PC-9 (cell line): ENCODE data around the gene KRTAP10-9. TPM values are rescaled to one million over a fixed set of nuclear protein-coding genes. Genes with fewer than 3 reads are reported as not detected.
"Not testable (repeated sequence)": the region's sequence is repeated elsewhere in the genome, so short reads cannot be mapped to it uniquely, and the experiment has no call there.

ENCODE experiments used
- BruUV-seq: library from RNA; stranded (reverse); fragments of 400-500 nt; replicated peaks from 2 replicates; lab custom pipeline; 2021; lab: Mats Ljungman, UMichigan
- CTCF ChIA-PET: fragments of 300-600 bp; sonication (Branson Sonifier 250); formaldehyde crosslinking; loops from one replicate; lab custom pipeline; 2022; ENCODE audit warnings: antibody characterized with exemption; lab: Charles Lee
- POLR2A ChIA-PET: fragments of 300-600 bp; sonication (Branson Sonifier 250); formaldehyde crosslinking; loops from one replicate; lab custom pipeline; 2022; ENCODE audit warnings: antibody characterized with exemption; ENCODE audit not compliant: unreplicated experiment; lab: Charles Lee
- DNase-seq, 2 experiments: peaks; one replicate each; pipeline versions ENCODE4 v3.0.0 to v3.0.0-alpha.2; 2015 to 2022; ENCODE audit warnings: mixed read lengths in 1 of 2
- H2AFZ ChIP-seq: fragments of 200-600 bp; sonication (generic); 2 replicates; pipeline ENCODE4 v1.8.1; 2017; ENCODE audit warnings: antibody characterized with exemption
- H3F3A ChIP-seq: fragments of 200-600 bp; sonication (generic); 2 replicates; pipeline ENCODE4 v1.8.1; 2017; ENCODE audit warnings: antibody characterized with exemption, mild to moderate bottlenecking, low read depth; ENCODE audit not compliant: insufficient read depth
- H3K27ac ChIP-seq: fragments of 200-600 bp; sonication (generic); 2 replicates; pipeline ENCODE4 v1.6.1; 2016; ENCODE audit warnings: mixed run types
- H3K27me3 ChIP-seq: fragments of 200-600 bp; sonication (generic); 2 replicates; pipeline ENCODE4 v1.6.1; 2016; ENCODE audit warnings: low read depth, mixed run types; ENCODE audit not compliant: insufficient read depth
- H3K36me3 ChIP-seq: fragments of 200-600 bp; sonication (generic); 2 replicates; pipeline ENCODE4 v1.6.1; 2016; ENCODE audit warnings: low read depth, mixed run types
- H3K4me1 ChIP-seq: fragments of 200-600 bp; sonication (generic); replicated peaks from 2 replicates; pipeline ENCODE4 v1.6.1; 2016; ENCODE audit warnings: mixed run types; ENCODE audit not compliant: insufficient read depth
- H3K4me2 ChIP-seq: fragments of 200-600 bp; sonication (generic); 2 replicates; pipeline ENCODE4 v1.6.1; 2017; ENCODE audit warnings: mixed run types
- H3K4me3 ChIP-seq: fragments of 200-600 bp; sonication (generic); 2 replicates; pipeline ENCODE4 v1.6.1; 2016; ENCODE audit warnings: mixed run types
- H3K79me2 ChIP-seq: fragments of 200-600 bp; sonication (generic); 2 replicates; pipeline ENCODE4 v1.6.1; 2017; ENCODE audit warnings: low read depth, mixed run types
- H3K9me2 ChIP-seq: fragments of 200-600 bp; sonication (generic); 2 replicates; pipeline ENCODE4 v1.8.1; 2017; ENCODE audit warnings: mild to moderate bottlenecking; ENCODE audit not compliant: insufficient read depth
- H3K9me3 ChIP-seq: fragments of 200-600 bp; sonication (generic); 2 replicates; pipeline ENCODE4 v1.8.1; 2016; ENCODE audit warnings: low read depth; ENCODE audit not compliant: insufficient read depth
- H4K20me1 ChIP-seq: fragments of 200-600 bp; sonication (generic); 2 replicates; pipeline ENCODE4 v1.8.1; 2017; ENCODE audit not compliant: insufficient read depth
- EZH2 ChIP-seq: fragments of 200-600 bp; sonication (generic); IDR thresholded peaks from 2 replicates; pipeline ENCODE4 v1.8.0; 2017; ENCODE audit warnings: antibody characterized with exemption, low read depth
- intact Hi-C: fragments of 100-400 bp; cut with micrococcal nuclease; formaldehyde crosslinking; loops from one replicate; pipeline ENCODE4 v1.10.0; 2022; ENCODE audit not compliant: unreplicated experiment
- total RNA-seq: library from RNA; stranded (reverse); gene quantifications from 2 replicates; pipeline ENCODE4 v1.2.3, GENCODE V29; 2021
- TF ChIP-seq, protein P1 (sequence below): fragments of 200-600 bp; sonication (generic); conservative IDR thresholded peaks from 2 replicates; pipeline ENCODE4 v1.6.1; 2017; ENCODE audit warnings: mixed run types, antibody characterized with exemption, mild to moderate bottlenecking, moderate library complexity

KRTAP10-9 gene
- total RNA-seq, 1 experiment from 2014 or later, result not detected

DNA sequence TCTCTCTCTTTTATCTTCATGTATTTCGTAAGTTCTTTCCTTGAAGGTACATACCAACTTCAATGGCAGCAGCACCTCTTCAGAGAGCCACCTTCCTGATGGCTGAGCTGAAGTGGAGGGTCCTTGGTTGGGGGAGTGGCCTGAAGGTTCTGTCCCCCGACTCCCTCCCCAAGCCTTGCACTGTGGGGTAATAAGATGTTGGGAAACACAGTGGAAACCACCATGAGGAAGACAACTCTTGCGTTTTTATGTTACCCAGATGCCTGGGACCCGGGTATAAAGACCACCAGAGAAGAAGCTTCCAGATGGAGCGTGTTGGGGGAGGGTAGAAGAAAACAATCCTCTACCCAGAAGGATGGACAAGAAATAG is 31.6 kb downstream of the KRTAP10-9 start:
- H3K4me2 ChIP-seq, result no peak overlapping the region
- no peaks in the 10 kb centered on the region for H3K4me1 ChIP-seq
- H3K36me3 ChIP-seq, result no peaks in the 10 kb centered on the region
- H3K27ac ChIP-seq, result no peak overlapping the region
- BruUV-seq, result no TSS peak
- no peak overlapping the region for H2AFZ ChIP-seq
- no peak for TF ChIP-seq EZH2
- TF ChIP-seq, protein P1, sequence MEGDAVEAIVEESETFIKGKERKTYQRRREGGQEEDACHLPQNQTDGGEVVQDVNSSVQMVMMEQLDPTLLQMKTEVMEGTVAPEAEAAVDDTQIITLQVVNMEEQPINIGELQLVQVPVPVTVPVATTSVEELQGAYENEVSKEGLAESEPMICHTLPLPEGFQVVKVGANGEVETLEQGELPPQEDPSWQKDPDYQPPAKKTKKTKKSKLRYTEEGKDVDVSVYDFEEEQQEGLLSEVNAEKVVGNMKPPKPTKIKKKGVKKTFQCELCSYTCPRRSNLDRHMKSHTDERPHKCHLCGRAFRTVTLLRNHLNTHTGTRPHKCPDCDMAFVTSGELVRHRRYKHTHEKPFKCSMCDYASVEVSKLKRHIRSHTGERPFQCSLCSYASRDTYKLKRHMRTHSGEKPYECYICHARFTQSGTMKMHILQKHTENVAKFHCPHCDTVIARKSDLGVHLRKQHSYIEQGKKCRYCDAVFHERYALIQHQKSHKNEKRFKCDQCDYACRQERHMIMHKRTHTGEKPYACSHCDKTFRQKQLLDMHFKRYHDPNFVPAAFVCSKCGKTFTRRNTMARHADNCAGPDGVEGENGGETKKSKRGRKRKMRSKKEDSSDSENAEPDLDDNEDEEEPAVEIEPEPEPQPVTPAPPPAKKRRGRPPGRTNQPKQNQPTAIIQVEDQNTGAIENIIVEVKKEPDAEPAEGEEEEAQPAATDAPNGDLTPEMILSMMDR, result no peak
- no peak overlapping the region for H3K4me3 ChIP-seq
- no peaks in the 10 kb centered on the region for H3F3A ChIP-seq
- CTCF ChIA-PET, result no interaction called here
- H3K27me3 ChIP-seq, result peaks cover 63% of the 10 kb centered on the region
- no peaks in the 10 kb centered on the region for H3K79me2 ChIP-seq
- no peaks in the 10 kb centered on the region for H3K9me3 ChIP-seq
- intact Hi-C loops, result no loop called here
- POLR2A ChIA-PET, result no interaction called here
- no peaks in the 10 kb centered on the region for H3K9me2 ChIP-seq
- H4K20me1 ChIP-seq, result no peaks in the 10 kb centered on the region
- no peak for DNase-seq

DNA sequence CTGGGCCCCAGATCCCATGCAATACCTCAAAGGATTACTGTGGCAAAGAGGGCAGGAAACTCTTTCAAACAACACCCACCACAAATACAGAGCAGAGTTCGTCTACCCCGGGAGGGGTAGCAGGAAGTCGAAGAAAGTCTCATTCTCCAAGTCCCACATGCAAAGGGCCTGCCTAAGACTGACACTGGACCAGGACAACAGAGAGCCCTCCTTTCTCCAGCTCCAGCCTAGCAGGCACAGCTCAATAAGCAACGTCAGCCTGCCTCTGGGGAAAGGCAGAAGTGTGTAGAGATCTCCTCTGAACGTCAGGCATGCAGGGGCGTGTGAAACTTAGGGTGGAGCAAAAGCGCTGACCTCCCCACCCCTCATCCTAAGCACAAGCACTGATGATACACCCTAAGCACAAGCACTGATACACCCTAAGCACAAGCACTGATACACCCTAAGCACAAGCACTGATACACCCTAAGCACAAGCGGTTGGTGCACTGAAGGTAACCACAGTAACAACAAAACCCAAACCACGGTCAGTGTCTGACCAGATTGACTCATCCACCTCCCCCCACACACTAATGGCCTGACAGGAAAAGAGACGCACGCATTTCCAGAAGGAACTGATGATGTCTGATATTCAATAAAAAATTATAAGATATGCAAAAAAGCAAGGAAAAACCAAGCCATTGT is 32.2 kb downstream of the KRTAP10-9 start:
- no peaks in the 10 kb centered on the region for H4K20me1 ChIP-seq
- TF ChIP-seq, protein P1, result no peak
- no peak for TF ChIP-seq EZH2
- no peak overlapping the region for H3K4me3 ChIP-seq
- no peaks in the 10 kb centered on the region for H3K36me3 ChIP-seq
- H3K4me1 ChIP-seq, result no peaks in the 10 kb centered on the region
- DNase-seq, result no peak
- H3K9me2 ChIP-seq, result no peaks in the 10 kb centered on the region
- CTCF ChIA-PET, result no interaction called here
- intact Hi-C loops, result no loop called here
- H3K27me3 ChIP-seq, result peaks cover 57% of the 10 kb centered on the region
- no peaks in the 10 kb centered on the region for H3F3A ChIP-seq
- no TSS peak for BruUV-seq
- POLR2A ChIA-PET, result no interaction called here
- H3K79me2 ChIP-seq, result no peaks in the 10 kb centered on the region
- H3K9me3 ChIP-seq, result no peaks in the 10 kb centered on the region
- no peak overlapping the region for H2AFZ ChIP-seq
- no peak overlapping the region for H3K27ac ChIP-seq
- H3K4me2 ChIP-seq, result no peak overlapping the region

DNA sequence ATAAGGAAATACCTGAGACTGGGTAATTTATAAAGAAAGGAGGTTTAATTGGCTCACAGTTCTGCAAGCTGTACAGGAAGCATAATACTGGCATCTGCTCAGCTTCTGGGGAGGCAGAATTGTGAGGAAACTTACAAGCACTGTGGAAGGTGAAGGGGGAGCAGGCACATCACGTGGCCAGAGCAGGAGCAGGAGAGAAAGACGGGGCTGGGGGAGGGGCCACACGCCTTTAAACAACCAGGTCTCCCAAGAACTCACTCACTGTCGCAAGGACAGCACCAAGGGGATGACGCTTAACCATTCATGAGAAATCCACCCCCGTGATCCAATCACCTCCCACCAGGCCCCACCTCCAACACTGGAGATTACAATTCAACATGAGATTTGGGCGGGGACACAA is 34.7 kb downstream of the KRTAP10-9 start:
- DNase-seq, BruUV-seq, H2AFZ ChIP-seq, H3K27ac ChIP-seq, H3K9me3 ChIP-seq, H3K79me2 ChIP-seq, H3K4me3 ChIP-seq, intact Hi-C loops, H3K9me2 ChIP-seq, H3K4me1 ChIP-seq, H3K4me2 ChIP-seq, H3F3A ChIP-seq, H3K36me3 ChIP-seq, POLR2A ChIA-PET, H4K20me1 ChIP-seq, CTCF ChIA-PET: not testable (repeated sequence)
- H3K27me3 ChIP-seq, result peaks cover 45% of the 10 kb centered on the region; the same call in 1 of the 2 replicates

DNA sequence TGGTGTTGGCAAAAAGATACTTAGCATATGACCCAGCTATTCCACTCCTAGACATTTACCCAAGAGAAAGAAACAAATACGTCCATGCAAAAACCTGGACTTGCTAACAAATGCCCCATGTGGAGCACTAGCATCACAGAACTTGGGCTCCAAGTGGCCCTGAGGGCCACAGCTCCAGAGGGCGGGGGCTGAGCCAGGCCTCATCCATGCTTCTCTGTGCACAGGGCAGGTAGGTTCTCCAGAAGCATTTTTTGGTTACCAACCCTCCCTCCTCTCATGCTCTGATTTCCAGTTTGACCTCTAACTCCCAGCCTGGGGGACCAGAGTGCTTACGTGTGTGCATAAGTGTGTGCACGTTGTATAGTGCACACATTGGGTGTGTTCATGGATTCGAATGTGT is 37.8 kb downstream of the KRTAP10-9 start:
- no peaks in the 10 kb centered on the region for H3K9me2 ChIP-seq
- no TSS peak for BruUV-seq
- no peaks in the 10 kb centered on the region for H3K4me1 ChIP-seq
- no peak for DNase-seq
- peaks cover 32% of the 10 kb centered on the region for H3K27me3 ChIP-seq
- H4K20me1 ChIP-seq, result no peaks in the 10 kb centered on the region
- H3F3A ChIP-seq, result no peaks in the 10 kb centered on the region
- no peak overlapping the region for H3K4me2 ChIP-seq
- no peak overlapping the region for H3K27ac ChIP-seq
- H2AFZ ChIP-seq, result no peak overlapping the region
- POLR2A ChIA-PET, result no interaction called here
- no peak overlapping the region for H3K4me3 ChIP-seq
- no peaks in the 10 kb centered on the region for H3K79me2 ChIP-seq
- CTCF ChIA-PET, result no interaction called here
- no peak for TF ChIP-seq EZH2
- TF ChIP-seq, protein P1, result no peak
- no peaks in the 10 kb centered on the region for H3K36me3 ChIP-seq
- no peaks in the 10 kb centered on the region for H3K9me3 ChIP-seq
- intact Hi-C loops, result no loop called here
